Astrocyte (in vitro differentiated cells and primary cell): ENCODE data around the gene APOBEC3C.

Source experiments
- EZH2 ChIP-seq: IDR thresholded peaks from 2 replicates; pipeline ENCODE4 v1.6.1; 2012; ENCODE audit warnings: mild to moderate bottlenecking, low read length, inconsistent platforms; ENCODE audit not compliant: insufficient read depth
- TF ChIP-seq, protein P1 (sequence below): IDR thresholded peaks from 2 replicates; pipeline ENCODE4 v1.5.1; 2011; ENCODE audit warnings: low read depth, mild to moderate bottlenecking, inconsistent platforms, low read length, moderate library complexity; ENCODE audit not compliant: insufficient read depth

DNA sequence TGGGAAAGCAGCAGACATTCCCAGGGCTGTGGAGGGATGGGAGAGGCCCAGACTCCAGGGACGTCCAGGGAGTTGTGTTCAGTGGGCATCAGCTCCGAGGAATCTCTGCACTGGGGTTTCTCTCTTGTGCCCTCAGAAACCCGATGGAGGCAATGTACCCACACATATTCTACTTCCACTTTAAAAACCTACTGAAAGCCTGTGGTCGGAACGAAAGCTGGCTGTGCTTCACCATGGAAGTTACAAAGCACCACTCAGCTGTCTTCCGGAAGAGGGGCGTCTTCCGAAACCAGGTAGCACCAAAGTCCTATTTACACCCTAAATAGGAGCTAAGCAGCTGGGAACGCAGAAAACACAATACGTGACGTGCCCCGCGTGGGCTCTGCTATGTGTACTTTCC lies 15.2 kb downstream of the APOBEC3C start:
- TF ChIP-seq, protein P1, sequence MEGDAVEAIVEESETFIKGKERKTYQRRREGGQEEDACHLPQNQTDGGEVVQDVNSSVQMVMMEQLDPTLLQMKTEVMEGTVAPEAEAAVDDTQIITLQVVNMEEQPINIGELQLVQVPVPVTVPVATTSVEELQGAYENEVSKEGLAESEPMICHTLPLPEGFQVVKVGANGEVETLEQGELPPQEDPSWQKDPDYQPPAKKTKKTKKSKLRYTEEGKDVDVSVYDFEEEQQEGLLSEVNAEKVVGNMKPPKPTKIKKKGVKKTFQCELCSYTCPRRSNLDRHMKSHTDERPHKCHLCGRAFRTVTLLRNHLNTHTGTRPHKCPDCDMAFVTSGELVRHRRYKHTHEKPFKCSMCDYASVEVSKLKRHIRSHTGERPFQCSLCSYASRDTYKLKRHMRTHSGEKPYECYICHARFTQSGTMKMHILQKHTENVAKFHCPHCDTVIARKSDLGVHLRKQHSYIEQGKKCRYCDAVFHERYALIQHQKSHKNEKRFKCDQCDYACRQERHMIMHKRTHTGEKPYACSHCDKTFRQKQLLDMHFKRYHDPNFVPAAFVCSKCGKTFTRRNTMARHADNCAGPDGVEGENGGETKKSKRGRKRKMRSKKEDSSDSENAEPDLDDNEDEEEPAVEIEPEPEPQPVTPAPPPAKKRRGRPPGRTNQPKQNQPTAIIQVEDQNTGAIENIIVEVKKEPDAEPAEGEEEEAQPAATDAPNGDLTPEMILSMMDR: no peak
- TF ChIP-seq EZH2: no peak
